HEK293 (cell line): ENCODE results near the gene HTRA1.

Source experiments
- BCL11B ChIP-seq: fragments of 450-650 bp; formaldehyde crosslinking; IDR thresholded peaks from 2 replicates; pipeline ENCODE4 v1.5.1; 2016; ENCODE audit warnings: low read depth, missing biosample characterization, missing genetic modification characterization
- GLI4 ChIP-seq: fragments of 450-650 bp; formaldehyde crosslinking; IDR thresholded peaks from 2 replicates; pipeline ENCODE4 v1.5.1; 2016; ENCODE audit warnings: missing biosample characterization, missing genetic modification characterization
- KLF16 ChIP-seq: fragments of 450-650 bp; formaldehyde crosslinking; IDR thresholded peaks from 2 replicates; pipeline ENCODE4 v1.5.1; 2017; ENCODE audit warnings: missing biosample characterization, missing genetic modification characterization
- MEIS1 ChIP-seq: sonication (generic); formaldehyde crosslinking; IDR thresholded peaks from 2 replicates; pipeline ENCODE4 v1.8.1; 2022; ENCODE audit warnings: missing genetic modification reagents, mild to moderate bottlenecking, borderline replicate concordance
- REST ChIP-seq: fragments of 450-650 bp; formaldehyde crosslinking; IDR thresholded peaks from 2 replicates; pipeline ENCODE4 v1.5.1; 2016; ENCODE audit warnings: missing biosample characterization, missing genetic modification characterization
- ZNF350 ChIP-seq: fragments of 450-650 bp; formaldehyde crosslinking; IDR thresholded peaks from 2 replicates; pipeline ENCODE4 v1.5.0; 2017; ENCODE audit warnings: missing biosample characterization, mild to moderate bottlenecking, missing genetic modification characterization
- ZNF398 ChIP-seq: fragments of 450-650 bp; formaldehyde crosslinking; IDR thresholded peaks from 2 replicates; pipeline ENCODE4 v1.5.1; 2017; ENCODE audit warnings: missing biosample characterization, missing genetic modification characterization
- ZNF518A ChIP-seq: fragments of 450-650 bp; formaldehyde crosslinking; conservative IDR thresholded peaks from 2 replicates; pipeline ENCODE4 v1.5.1; 2016; ENCODE audit warnings: low read depth, missing biosample characterization, missing genetic modification characterization
- ZNF558 ChIP-seq: fragments of 450-650 bp; formaldehyde crosslinking; IDR thresholded peaks from 2 replicates; pipeline ENCODE4 v1.5.1; 2016; ENCODE audit warnings: missing biosample characterization, missing genetic modification characterization
- TF ChIP-seq, protein P1 (sequence below): fragments of 450-650 bp; formaldehyde crosslinking; IDR thresholded peaks from 2 replicates; pipeline ENCODE4 v1.5.1; 2016; ENCODE audit warnings: missing biosample characterization, missing genetic modification characterization

DNA sequence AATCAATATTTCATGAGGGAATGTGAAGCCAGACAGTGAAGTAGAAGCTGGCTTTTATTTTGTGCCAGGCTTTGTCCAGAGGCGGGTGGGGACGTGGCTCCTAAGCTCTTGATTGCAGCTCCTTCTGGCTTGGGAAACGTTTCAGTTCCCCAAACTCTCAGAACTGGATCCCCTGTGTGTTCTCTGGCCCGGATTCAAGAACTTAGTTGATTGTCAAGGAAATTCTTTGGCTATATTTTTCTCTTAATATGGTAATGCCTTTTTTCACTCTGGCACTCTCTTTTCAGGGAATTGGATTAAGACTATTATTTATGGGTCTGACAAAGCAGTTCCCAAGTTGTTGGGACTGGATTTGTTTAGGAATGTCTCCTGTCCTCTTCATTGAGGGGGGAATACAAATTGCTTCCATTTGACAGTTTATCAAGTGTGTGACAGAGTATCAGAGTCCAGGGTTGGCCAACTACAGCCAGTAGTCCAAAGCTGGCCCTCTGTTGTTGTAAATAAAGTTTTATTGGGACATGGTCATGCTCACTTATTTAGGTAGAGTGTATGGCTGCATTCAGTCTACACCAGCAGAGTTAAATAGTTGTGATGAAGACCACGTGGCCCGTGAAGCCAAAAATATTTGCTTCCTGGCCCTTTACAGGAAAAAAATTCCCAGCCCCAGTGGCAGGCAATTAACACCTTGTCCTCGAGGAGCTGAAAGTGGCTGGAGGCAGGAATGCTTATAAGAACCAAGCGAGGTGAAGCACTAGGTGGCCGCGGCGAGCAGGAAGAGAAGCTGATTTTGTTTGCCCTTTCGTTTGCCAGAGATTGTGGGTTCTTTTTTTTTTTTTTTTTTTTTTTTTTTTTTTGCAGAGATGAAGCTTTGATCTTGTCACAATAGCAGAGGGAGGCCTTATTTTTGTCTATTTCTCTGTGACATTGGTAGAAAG is 34.3 kb downstream of the HTRA1 start:
- TF ChIP-seq, protein P1, sequence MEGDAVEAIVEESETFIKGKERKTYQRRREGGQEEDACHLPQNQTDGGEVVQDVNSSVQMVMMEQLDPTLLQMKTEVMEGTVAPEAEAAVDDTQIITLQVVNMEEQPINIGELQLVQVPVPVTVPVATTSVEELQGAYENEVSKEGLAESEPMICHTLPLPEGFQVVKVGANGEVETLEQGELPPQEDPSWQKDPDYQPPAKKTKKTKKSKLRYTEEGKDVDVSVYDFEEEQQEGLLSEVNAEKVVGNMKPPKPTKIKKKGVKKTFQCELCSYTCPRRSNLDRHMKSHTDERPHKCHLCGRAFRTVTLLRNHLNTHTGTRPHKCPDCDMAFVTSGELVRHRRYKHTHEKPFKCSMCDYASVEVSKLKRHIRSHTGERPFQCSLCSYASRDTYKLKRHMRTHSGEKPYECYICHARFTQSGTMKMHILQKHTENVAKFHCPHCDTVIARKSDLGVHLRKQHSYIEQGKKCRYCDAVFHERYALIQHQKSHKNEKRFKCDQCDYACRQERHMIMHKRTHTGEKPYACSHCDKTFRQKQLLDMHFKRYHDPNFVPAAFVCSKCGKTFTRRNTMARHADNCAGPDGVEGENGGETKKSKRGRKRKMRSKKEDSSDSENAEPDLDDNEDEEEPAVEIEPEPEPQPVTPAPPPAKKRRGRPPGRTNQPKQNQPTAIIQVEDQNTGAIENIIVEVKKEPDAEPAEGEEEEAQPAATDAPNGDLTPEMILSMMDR = no peak
- TF ChIP-seq ZNF350 (tag by site-specific recombination) (no peak), MEIS1 (CRISPR knock-in tag) (no peak), ZNF398 (tag by site-specific recombination) (no peak), GLI4 (no peak), ZNF558 (tag by site-specific recombination) (no peak), BCL11B (no peak), REST (tag by site-specific recombination) (no peak), ZNF518A (tag by site-specific recombination) (no peak), KLF16 (tag by site-specific recombination) (no peak)
